ENCODE results near the gene THBS3.
"Not testable (repeated sequence)": the region's sequence is repeated elsewhere in the genome, so short reads cannot be mapped to it uniquely, and the experiment has no call there.

THBS3 gene

DNA sequence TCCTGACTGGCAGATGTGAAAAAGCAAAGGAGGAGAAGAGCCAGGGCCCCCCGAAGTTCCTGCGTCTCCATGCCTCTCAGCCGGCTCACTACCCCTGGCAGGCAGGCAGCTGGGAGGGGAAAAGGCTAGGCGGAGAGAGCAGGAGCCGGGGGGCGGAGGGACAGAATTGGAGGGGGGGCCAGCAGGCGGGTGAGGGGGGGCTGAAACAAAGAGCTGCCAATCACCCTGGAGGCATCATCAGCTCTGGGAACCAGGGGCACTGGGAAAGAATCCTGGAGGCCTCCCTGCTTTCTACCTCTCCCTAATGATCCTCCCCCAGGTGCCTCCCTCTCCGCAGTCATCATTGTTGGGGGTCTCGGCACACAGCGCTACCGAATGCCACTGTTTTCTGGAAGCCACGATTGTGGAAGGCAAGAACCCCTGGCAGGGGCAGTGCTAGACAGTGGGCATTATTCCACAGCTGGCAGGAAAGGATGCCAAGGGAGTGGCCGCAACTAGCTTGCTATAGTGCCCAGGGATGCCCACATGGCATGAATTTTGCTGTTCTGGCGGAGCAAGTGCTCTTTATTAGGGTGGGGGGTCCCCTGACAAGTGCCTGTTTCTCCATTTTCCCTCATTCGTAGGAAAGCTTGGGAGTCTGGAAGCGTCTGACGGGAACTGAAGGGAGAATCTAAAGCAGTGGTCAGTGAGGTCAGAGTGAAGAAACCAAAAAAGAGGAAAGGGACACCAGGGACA is at the start of gene THBS3:
TSS of gene THBS3 (minus strand) at position 92 of the 735 bp plus-strand sequence. CDS start at position 71, 21 bp downstream.
- DNase-seq (ENCODE audit: low read depth) = no peak

DNA sequence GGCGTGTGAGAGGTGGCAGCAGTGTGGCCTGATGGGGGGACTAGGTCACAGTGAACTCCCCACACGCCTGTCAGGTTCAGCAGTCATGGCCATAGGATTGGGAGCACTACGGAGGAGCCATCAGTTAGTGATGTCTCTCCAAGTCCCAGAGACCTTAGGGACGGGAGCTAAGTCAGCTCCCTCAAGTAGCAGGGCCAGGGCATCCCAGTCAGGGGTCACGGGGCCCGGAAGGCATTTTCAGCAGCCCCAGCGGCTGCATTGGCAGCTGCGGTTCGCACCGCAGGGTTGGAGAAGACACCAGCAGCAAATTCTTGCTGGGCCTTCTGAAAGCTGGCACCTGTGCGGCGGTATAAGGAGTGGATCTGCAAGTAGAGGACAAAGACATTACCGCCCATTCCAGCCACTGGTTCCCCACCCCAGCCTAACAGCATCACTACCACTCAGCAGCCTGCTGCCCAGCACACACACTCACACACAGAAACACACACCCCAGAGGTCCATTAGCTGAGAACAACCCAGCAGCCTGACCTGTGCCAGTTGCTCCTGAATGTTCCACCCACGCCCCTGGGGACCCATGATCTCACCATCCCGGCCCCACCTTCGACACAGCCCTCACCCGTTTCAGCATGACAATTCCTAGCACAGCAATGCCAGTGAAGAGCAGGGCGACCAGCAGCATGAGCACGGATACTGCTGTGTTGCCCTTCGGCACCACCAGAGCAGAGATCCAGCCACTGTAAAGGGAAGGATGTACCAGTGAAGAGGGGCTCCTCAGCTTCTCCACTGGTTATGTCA is 48.6 kb upstream of the THBS3 start:
- no peak for DNase-seq (ENCODE audit: low read depth)

DNA sequence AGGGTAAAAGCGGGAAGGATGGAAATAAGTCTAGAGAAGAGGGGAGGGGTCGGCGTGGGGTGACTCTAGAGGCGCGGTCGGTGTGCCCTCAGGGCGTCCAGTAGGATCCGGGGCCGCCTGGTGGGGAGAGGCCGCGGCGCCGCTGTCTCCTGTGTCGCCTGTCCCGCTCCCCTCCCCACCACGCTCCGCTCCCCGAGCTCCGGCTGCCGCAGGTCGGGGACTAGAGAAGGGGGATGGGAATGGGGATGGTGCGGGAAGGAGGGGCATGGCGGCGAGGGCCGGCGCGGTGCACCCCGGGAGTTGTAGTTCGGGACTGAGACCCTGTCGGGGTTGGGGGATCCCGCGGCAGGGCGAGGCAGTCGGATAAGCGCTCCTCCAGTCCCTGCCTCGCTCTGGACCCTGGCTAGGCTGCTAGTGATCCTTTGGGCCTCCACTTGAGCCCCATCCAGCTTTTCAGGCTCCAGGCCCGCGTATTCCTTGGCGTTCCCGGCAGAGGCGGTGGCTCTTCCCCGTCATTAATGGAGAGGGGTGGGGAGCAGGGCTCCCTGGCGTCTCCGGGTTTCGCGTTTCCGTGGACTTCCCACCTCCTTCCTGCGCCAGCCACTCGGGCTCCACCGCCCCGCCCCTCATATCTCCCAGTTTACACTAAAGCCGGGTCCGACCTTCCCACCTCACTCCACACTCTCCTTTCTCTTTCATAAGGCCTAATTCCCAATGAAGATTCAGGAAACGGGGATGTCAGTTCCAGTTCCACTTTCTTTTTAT is 47.7 kb upstream of the THBS3 start, which contains the start of gene ENTREP3:
TSS of gene ENTREP3 (minus strand) at position 241 of the 765 bp plus-strand sequence. CDS start 606 bp downstream, outside the sequence.
- peak; percentile 54 for DNase-seq (ENCODE audit: low read depth)

DNA sequence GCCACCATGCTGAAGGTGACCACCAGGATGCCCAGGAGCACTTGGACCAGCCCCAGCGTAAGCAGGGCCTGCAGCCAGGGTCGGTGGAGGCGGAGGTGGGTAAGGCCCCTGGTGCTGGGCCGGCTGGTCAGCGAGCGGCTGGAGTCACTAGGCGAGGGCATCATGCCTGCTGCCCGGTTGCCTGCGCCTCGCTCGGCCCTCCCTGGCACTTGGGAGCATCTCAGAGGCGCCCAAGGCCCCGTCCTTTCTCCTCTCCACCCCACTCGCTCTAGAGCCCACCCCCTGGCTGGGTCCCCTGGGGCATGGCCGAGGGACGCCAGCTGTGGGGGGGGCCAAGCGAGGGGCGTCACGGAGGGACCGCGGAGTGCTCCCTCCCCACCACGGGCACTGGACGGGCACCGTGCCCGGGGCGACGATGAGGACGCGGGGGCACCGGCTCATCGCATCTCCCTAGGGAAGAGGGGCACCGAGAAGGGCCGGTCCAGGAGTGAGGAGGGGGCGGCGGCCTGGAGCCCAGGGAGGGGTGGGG is 47.1 kb upstream of the THBS3 start:
- DNase-seq (ENCODE audit: low read depth) = no peak

DNA sequence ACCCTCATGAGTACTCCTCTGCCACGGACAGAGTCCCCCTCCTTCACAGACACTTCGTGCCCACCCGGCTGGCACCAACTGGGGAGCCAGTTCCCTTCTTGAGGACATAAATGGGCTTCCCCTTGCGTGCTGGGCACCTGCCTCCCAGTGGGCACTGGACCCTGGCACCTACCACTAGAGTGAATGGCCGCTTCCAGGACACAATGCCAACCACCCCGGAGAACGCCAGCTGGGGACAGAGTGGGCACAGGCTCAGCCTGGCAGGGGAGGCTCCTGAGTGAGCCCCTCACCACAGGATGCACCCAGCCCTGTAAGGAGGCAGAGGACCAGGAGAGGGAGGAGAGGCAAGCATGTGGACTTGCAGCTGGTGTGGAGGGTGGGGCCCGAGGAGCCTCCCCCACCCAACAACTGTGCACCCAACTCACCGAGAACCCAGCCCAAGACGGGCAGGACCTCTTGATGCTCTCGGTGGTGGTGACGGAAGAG is 46.6 kb upstream of the THBS3 start:
- no peak for DNase-seq (ENCODE audit: low read depth)

DNA sequence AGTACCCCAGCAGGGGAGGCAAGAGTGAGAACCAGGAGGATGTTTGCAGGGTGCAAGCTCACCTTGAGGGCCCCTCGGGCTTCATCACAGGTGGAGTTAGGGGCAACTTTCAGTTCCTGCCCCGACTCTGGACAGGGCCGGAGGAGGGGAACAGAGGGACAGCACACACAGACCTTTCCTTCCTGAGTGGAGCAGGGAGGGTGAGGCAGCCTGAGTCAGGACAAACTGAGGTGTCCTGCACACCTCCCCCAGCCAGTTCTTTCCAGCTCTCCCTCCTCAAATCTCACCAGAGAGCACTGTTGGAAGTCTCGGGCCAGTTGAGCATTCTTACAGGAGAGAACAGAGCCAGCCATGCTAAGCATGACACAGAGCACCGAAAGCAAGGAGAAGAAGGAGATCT is 46.1 kb upstream of the THBS3 start:
- DNase-seq (ENCODE audit: low read depth) = no peak

DNA sequence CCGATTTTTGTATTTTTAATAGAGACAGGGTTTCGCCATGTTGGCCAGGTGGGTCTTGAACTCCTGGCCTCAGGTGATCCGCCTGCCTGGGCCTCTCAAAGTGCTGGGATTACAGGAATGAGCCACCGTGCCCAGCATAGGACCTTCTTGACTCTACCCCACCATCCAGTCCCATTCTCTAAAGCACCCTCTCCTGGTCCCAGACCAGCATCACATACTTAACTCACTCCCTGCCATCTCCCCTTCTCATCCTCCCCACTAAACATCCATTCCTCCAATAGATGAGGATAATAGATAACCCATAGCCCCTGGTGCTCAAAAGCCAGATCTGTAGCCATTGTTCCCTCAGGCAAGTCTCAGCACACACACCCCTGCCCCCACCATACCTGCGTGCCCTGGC is 45.5 kb upstream of the THBS3 start:
- DNase-seq (ENCODE audit: low read depth) = no peak

DNA sequence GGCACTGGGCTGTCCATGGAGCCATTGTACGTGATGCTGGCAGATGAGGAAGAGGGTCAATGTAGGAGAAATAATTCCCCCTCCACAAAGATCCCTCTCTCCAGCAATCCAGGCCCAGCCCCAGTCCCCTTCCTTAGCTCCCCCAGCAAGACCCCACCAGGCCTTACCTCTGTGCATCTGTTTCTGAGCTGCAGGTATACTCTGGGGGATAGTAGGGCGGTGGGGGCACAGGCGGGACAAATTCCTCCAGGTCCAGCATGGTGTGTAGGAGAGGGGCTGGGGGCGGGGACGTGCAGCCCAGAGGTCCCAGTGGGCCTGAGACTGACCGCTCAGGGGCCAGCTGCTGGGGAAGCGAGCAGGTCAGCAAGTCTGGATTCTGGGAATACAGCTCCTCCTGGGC is 43.9 kb upstream of the THBS3 start:
- DNase-seq (ENCODE audit: low read depth) = no peak

DNA sequence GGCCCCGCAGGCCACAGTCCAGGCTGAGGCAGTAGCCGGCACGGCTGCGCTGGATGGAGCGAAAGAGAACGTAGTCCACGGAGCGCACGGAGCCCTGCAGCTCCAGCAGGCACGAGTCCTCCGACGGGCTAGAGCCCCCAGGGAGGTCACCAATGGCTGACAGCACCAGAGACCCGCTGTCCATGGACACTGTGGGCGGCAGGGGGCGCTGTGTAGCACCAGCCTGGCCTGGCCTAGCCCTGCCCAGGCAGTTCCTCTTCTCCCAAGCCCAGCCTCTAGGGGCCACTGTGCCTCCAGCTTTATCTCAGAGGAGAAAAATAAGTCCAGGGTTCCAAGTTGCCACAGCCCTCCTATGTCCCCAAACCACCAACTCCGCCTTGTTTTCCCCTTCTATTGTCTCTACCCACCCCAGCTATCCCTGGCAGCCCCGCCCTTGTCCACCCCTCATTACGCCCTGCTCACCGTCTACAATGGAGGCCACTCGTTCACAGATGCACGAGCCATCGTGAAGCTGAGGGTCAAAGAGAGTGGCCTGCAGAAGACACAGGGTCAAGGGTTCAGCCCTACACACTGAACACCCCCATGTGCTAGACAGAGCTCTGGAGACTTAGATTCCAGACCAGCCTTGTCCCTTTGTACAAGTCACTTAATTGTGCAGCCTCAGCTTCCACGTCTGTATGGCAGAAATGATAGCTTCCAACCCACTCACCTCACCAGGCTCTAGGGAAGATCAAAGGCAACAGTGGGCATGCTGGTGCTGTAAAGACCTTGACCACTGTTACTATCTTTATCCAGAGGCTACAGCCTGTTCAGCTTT is 43.1 kb upstream of the THBS3 start:
- peak; percentile 93 for DNase-seq (ENCODE audit: low read depth)

DNA sequence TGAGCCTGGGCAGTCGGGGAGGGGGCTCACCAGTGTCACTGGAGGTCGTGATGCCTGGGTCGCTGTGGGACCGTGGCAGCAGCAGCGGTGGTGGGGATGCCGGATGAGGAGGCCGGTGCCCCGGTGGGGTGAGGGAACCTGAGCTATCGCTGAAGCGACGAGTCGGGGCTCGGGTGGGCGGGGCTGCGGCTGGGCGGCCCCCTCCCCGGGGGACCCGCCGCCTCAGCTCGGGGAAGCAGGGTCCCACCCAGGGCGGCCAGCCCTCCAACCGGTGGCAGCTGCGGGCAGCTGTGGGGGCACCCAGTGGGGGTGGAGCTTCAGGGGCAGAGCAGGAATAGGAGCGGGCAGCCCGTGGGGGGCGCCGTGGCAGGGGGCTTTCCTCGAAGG is 42.5 kb upstream of the THBS3 start:
- no peak for DNase-seq (ENCODE audit: low read depth)

DNA sequence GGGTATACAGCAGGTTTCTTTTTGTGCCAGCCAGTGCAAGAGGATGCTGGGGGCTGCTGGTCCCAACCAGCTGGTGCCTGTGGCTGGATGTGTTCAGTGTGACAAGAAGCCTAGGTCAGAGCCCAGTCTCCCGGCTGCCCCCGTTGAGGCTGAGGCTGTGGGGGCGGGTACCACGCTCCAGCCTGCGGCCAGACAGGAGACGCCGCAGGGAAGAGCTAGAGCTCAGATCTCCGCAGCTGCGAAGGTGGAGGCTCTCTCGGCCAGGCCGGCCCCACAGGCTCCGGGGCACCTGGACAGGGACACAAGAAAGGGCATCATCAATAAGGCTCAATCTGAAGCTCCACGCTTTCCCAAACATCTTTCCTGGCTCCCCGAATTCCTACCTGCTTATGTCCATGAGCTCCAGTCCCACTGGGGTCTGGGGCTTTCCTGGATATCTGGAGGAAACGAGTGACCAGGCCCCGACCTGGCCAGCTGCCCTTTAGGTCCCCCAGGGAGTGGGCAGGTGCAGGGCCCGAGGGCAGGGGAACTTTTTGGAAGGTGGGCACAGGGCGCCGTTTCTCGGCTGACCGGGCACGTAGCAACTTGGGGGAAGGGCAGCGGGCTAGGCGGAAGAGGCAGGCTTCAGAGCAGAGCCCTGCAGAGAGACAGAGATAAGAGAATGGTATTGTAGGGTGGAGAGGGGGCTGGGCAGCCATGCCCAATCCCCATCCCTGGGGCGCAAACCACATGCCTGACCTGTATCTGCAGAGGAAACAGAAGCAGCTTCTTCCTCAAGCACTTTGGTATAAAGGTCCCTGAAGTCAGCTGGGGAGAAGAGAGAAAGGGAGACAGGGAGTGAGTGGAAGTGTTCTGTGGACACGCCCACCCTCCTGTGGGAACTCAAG is 40.2 kb upstream of the THBS3 start:
- DNase-seq (ENCODE audit: low read depth) = no peak

DNA sequence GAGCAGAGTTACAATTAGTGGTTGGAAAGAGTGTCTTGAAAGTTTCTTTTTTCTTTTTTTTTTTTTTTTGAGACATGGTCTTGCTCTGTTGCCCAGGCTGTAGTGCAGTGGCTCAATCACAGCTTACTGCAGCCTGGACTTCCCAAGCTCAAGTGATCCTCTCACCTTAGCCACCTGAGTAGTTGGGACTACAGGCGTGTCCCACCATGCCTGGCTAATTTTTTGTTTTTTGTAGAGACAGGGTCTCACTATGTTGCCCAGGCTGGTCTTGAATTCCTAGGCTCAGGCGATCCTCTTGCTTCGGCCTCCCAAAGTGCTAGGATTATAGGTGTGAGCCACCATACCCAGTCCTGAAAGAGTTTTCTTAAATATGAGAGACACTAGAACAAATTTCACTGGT is 39.1 kb upstream of the THBS3 start:
- not testable (repeated sequence) for DNase-seq (ENCODE audit: low read depth)

DNA sequence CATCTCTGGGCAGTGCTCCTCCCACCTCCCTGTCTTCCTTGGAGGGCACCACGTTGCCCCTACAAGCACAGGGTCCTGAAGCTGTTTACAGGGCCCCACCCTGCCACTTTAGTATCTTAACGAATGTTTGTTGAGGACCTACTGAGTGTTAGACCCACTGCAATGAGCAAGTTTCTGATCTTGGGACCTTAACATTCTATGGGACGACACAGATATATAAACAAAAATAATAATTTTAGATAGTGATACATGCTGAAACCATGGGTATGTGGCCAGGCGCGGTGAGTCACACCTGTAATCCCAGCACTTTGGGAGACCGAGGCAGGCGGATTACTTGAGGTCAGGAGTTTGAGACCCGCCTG is 37.4 kb upstream of the THBS3 start:
- no peak for DNase-seq (ENCODE audit: low read depth)

DNA sequence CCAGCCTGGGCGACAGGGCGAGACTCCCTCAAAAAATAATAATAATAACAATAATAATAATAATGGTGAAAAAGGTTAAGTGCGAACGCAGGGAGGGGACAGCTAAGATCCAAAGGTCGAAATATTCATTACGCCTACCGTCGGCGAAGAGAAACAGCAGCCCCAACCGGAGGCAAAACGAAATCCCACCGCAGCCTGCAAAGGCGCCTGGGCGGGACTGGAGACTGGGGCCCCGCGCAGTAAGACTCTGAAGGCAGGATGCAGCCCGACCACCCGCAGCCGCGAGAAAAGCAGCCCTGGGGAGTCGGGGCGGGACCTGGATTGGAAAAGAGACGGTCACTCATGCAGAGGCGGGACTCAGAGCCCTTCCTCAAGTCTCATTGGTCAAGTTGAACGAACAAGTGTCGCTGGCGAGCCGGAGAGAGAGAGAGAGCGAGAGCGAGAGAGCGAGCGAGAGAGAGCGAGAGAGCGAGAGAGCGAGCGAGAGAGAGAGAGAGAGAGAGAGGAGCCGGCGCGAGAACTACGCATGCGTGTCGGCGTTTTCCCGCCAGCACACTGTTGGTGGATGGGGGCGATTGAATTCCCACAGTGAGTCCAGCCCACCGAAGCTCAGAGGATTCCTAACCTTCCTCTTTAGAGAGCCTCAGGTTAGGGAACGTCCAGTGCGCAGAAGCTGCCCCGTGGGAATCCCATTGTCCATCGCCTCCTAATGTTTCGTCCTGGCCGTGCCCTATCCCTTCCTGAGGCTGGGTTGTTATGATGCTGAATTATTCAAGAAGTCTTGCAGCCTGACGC is 36.9 kb upstream of the THBS3 start:
- DNase-seq (ENCODE audit: low read depth) = peak; percentile 94

DNA sequence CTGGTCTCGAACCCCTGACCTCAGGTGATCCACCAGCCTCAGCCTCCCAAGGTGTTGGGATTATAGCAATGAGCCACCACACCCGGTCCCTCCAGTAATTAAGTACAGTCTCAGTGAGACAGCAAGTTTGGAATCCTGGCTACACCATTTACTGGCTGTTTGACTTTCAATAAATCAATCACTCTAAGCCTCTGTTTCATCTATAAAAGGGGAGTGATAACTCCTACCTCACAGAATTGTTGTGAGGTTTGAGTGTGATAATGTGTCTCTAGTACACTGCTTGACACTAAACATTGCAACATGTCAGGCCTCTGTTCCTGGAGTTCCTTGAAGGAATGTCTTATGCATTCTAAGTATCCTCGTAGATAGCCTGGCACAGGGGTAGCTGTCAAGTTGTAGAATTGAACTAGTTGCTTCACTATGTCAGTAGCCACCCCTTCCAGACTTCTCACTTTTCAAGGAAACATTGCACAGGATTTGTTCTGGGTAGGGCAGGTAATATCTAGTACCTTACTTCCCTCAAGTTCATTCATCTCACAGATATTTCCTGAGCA is 35.2 kb upstream of the THBS3 start:
- DNase-seq (ENCODE audit: low read depth) = no peak

DNA sequence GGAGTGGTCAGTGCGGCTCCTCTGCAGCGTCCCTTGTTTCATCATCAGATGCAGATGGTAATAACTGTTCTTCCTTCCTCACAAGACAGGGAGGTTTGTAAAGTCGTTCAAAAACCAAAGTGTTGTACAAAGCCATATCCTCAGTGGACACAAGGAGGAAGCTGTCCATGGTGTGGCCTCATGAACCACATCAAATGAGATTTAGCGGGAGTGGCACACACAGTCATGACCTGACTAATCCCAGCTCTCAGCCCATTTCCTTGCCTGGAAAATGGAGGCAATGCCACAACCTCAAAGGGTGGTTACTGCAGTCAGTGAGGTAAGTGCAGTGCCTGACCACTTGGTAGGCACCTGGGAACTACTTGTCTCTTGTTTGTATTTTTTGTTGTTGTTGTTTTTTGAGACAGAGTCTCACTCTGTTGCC is 34.2 kb upstream of the THBS3 start:
- DNase-seq (ENCODE audit: low read depth) = no peak

DNA sequence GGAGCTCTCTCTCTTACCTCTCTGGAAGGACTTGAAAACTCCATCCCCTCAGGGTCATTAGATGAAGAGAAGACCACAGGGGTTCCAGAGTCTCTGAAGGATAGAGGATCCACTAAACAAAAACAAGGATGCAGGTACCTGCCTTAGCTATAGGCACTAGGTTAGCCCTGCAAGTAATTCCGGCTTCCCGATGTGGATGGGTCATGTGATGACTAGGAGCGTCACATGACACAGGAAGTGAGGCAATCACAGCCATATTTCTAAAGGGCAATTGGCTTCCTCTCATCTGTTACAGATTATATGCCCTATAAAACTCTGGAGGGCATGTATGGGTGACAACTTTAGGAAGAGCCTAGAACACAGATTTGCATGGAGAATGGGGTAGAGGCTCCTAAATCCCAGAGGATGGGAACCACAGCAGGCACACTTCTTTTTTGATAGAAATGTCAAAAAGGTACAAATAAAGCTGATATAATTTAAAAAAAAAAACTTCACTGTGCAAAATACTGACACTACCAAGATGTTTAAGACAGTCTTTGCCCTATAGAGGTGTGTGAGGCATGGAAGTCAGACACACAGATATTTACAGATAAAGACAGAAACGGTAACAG is 33.5 kb upstream of the THBS3 start:
- peak; percentile 29 for DNase-seq (ENCODE audit: low read depth)

DNA sequence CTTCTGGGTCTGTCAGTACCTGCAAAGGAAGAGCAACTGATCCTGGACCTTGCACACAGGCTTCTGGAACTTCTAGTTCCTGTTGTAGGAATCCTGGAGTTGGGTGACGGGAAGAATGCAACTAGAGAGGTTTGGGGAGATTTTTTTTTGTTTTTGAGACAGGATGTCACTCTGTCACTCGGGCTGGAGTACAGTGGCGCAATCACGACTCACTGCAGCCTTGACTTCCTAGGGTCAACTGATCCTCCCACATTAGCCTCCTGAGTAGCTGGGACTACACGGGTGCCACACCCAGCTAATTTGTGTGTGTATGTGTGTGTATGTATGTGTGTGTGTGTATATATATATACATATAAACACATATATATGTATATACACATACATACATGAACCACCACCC is 28.8 kb upstream of the THBS3 start:
- no peak for DNase-seq (ENCODE audit: low read depth)

DNA sequence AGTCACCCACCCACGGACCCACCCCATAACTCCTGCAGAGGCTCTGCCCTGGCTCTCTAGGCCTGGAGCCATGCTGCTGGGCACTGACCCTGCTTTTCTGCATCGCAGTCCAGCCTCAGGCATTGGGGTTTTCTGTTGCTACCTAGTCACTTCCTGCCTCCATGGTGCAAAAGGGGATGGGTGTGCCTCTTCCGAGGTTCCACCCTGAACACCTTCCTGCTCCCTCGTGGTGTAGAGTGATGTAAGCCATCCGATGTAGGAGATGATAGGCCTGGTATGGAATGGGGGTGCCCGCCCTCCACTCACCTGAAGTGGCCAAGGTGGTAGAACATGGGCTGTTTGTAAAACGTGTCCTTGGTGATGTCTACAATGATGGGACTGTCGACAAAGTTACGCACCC is 27.7 kb upstream of the THBS3 start:
- not testable (repeated sequence) for DNase-seq (ENCODE audit: low read depth)
